NCI-H2227 treated with DMSO at 0.1 percent for 48 hours (cell line): ENCODE results near the gene KRTAP10-12.

Experiments used
- DNase-seq: peaks from one replicate; lab custom pipeline; 2025; lab: John Stamatoyannopoulos, UW

KRTAP10-12 gene

DNA sequence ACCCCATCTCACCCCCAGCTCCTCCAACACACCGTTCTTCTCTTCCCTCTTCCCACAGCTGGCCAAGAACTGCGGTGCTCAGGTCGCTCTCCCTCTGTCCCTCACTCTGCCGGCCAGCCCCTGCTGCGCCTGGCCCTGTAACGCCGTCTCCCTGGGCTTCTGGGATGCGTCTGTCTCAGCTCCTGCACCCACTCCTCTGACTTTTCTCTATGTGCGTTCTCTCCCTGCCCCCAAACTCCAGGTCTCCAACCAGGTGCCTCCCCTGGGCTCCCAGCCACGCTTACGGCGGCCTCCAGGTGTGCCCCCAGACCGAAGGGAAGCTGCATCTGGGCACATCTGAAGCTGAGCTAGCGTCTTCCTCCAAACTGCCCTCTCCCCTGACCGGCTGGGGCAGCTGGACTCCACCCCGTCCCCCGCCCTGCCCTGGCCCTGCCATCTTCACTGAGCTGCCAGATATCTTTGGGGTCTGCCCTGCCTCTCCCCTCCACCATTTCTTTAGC, 2.6 kb downstream of the KRTAP10-12 start:
- no peak for DNase-seq

DNA sequence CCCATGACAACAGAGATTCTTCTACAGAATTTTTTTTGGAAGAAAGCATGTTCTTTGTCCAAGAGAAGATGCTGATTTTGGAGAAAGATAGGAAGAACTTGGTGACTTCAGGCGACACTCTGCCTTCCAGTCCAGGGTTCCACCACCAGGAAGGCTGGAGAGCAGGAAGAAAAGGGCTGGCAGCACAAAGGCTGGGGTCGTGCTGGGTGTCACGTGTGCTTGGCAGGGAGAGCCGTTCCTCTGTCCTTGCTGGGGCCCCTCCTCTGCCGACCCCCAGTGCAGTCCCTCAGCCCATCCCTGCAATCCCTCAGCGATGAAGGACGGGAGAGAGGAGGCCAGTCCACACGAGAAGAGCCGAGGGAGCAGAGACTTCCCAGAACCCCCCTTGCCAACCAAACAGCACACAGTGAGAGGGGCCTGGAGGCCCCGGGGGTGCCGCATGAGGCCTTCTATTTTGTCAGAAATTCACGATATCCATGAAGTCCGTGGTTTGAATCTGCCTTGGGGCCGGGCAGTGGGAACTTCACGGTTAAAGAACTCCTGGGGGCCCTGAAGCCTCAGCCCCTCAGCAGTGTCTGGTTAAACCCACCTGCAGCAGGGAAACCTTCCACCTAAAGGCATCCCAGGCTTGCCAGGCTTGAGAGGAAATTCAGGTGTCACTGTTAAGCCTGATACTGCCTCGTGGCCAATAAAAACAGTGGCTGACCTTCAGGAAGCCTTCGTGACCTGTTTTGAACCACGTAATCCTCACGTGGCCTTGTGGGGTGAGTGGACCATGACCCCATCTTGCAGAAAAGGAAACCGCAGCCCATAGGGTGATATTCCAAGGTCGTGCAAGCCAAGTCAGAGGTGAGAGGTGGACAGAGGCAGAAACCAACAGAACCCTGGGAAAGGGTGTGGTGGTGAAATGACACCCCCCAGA, 3.4 kb downstream of the KRTAP10-12 start:
- no peak for DNase-seq

DNA sequence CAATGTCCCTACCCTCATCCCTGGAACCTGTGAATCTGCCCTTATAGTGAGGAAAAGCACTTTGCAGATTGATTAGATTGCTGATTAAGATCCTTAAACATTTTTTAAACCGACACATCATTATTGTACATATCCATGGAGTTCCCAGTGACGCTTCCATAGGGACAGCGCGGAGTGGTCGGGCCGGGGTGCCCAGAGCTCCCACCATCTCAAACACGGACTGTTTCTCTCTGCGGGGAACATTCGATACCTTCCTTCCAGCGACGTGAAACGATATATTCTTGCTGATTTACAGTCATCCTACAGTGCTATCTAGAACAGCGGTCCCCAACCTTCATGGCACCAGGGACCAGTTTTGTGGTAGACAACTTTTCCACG, 4.0 kb downstream of the KRTAP10-12 start:
- DNase-seq: no peak

DNA sequence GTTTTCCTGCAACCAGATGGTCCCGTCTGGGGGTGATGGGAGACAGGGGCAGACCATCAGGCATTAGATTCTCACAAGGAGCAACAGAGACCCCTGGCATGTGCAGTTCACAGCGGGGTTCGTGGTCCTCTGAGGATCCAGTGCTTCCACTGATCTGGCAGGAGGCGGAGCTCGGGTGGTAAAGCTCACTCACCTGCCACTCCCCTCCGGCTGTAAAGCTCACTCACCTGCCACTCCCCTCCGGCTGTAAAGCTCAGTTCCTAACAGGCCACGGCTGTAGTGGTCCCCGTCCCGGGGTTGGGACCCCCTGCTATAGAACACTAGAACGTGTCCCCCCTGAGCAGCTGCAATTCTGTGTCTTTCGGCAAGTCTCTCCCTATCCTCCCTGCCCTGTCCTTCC, 4.6 kb downstream of the KRTAP10-12 start:
- DNase-seq: no peak

DNA sequence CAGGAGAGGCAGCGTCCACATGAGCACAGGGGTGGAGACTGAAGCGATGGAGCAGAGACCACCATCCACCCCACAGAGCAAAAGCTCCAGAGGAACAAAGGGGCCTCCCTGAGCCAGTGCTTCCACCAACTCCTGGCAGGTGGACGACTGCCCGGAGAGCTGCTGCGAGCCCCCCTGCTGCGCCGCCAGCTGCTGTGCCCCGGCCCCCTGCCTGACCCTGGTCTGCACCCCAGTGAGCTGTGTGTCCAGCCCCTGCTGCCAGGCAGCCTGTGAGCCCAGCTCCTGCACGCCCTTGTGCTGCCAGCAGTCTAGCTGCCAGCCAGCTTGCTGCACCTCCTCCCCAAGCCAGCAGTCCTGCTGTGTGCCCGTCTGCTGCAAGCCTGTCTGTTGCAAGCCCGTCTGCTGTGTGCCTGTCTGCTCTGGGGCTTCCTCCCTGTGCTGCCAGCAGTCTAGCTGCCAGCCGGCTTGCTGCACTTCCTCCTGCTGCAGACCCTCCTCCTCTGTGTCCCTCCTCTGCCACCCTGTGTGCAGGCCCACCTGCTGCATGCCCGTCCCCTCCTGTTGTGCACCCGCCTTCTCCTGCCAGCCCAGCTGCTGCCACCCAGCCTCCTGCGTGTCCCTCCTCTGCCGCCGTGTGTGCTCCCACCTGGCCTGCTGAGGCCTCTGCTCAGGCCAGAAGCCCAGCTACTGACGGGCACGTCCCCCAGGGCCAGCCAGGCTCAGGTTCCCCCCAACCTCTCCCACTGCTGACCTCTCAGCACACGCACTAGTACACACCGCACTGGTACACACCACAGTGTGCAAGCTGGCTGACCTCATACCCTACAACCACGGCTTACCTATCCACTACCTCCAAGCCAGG, 5.4 kb downstream of the KRTAP10-12 start:
- DNase-seq: no peak

DNA sequence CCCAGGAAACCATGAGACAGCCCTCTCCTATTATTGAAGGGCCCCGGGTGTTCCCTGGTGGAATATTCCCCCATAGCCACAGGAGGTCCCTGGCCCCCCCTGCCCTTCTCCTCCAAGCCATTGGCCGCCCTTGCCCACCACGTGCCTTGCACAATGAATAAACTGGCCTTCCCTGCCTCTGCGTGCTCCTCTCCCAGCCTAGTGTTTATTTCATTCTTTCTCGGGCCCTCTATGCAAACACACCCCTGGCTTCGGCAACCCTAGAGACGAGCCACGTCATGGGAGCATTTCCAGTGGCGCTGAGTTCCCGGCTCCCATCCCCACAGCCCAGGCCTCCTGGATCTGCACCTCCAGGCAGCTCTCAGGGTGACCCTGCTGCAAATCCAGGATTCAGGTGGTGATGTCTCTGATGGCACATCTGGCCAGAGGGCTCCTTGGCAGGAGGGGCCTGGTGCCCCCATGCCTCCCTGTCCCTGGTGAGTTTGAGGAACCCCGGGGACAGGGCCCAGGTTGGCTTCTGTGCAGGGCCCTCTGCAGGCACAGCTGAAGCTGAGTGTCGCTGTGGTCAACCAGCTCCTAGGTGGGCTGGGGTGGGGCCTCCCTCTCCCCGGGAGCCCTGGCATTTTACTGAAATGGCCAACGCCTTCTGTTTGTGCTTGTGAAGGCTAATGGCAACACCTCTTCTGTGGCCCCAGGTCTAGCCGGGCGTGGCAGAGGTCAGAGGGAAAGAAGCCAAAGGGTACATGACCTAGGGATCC, 6.2 kb downstream of the KRTAP10-12 start:
- no peak for DNase-seq

DNA sequence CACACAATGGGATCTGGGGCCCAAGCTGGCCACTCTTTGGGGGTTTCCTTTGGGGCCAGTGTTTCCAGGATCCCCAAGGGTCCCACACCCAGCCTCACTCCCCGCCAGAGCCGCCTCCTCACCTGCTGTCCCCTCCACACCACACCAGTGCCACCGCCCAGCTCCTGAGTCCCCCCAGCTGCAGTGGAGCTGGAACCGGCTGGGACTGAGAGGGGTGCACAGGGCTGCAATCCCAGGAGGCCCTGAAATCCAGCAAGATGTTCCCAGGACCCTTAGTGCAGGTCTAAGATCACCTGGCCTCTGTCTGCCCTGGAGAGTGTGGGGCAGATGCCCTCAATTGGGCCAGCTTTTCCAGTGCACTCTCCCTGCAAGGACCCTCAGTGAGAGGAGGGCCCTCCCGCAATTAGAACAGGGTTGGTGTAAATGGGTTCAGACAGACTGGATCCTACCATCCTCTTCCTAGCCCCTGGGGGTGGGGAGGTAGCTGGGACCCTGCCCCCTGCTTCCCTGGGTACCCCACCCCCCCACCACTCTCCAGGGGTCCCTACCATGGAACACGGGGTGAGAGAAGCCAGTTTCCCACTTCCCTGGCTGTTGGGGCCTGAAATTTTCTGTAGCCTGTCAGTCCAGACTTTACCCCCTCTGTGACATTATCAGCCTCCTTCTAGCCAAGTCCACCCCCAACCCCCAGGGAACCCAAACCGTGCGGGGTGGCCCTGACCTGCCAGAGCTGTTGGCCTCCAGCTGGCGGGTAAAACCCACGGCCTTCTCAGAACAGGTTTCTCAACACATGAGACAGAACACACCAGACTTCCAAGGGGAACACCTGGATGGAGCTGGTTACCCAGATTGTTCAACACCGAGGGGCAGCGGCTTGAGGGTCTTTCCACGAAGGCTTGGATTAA, 7.0 kb downstream of the KRTAP10-12 start:
- no peak for DNase-seq

DNA sequence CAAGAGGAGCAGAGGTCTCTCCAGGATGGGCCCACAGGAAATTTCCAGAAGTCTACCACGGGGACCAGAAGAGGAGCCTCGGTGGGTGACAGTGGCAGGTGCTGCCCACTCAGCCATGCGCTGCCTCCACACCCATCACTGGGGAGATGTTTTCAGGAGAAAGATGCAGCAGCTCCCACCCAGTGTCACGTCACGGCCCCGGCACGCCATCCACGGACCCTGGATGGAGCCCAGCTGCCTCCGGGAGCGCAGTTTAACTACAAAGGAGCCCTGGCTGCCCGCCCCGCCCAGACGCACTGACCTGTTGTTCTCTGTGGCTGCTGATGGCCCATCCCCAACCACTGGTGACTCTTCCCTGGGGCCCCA, 7.6 kb downstream of the KRTAP10-12 start:
- no peak for DNase-seq

DNA sequence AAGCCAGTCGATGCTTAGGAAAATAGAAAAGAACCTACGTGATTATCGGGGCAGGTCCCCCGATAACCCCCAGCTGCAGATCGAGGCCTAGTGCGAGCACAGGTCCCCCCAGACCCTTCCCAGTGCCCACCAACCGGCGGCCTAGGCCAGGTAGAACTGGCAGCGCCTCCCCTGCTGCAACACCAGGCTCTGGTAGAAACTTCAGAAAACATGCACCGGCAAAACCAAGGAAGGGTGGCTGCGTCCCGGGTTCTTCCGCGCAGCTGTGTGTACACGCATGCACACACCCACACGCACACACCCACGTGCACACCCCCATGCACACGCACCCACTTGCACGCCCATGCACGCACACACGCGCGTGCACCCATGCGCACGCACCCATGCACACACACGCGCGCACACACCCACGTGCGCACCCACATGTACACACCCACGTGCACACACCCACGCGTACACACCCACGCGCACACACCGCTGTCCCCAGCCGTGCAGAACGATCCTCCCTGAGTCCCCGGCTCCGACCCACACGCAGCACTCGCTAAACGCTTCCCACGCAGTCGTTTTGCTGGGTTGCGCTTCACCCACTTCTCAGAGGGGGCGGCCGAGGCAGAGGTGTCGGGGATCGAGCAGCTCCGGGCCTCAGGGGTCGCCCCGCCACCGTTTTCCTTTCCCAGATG, 9.2 kb downstream of the KRTAP10-12 start:
- no peak for DNase-seq

DNA sequence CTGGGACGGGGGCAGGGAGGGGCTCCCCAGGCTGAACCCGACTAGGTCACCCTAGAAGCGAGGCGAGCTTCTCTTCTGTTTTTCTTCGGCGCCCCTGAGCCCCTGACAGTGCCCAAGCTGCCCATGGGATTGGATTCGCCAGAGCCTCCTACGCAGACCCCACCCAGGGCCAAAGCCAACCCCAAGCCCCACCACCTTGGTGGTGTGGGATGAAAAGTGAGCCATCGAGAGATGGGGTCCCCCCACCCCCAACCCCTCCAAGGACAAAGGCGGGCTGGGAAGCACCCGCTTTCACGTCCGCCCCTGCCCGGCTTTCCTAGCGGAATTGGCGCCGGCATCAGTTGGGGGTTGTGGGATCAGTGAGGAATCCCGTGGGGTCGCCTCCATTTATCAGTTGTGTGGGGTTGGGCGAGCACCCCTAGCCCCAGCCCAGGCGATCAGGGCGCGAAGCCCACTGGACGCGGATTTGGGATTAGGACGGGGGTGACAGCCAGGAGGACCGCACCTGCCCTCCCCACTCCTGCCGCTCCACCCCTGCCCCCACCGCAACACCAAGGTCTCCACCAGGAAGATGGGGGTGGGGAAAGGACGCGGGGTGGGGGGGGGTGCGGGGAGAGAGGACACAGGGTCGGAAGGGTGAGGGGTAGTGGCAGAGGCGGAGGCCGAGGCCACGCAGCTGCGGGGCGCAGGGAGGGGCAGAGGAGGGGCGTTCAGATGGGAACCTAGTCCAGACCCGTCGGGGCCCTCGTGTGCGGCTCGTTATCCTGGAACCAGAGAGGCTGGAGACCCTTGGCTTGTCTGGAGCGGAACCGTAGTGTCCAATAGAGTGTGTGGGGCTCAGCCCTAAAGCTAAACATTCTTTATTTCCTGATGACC, 10.0 kb downstream of the KRTAP10-12 start:
- no peak for DNase-seq

DNA sequence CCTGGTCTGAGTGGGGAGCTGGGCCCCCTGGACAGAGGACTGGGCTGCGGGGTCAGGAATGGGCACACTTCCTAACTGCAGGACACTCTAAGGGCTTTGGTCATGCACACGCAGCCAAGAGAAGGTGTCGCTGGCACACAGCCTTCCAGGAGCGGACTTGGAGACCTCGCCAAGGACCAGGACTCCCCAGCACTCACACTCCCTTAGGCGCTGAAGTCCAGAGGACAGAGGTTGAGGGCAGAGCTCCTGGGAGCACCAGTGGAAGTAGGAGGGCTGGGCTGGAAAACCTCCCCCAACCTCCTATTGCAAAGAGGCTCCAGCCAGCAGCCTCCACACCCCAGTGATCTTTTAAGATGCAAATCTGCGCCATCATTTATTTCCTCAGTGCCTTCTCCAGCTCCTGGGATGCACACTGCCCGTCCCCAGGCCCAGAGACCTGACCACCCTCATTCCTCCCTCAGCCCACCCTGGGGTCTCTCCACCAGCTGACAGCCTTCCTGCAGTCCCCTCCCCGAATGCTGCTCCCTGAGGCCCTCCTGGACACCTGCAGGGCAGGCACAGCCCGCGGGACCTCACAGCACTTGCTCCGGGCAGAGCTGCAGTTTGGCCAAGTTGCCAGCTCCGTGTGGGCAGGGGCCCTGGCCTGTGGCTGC, 11.4 kb downstream of the KRTAP10-12 start:
- DNase-seq: no peak

DNA sequence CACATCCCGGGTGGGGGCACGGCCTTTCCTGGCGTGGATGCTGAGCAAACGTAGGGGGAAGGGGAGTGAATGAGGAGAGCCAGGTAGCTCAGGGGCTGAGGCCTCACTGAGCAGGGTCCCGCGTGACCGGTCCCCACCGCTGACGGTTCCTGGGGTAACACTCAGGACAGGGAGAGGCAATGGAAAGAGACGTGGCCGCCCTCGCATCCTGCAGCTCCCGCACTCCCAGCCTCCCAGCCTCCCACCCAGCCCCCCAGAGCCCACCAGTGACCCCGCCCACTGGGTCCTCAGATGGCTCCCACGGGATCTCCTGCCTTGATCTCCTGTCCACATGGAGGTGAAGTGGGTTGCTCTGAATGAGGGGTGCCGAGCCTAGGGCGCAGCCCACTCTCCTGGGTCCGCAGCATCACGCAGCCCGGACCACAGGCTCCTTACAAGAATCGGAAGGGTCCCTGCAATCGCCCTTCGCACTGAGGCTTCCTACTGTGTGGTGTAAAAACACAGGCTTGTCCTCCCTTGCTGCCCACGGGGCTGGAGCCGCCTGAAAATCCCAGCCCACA, 12.0 kb downstream of the KRTAP10-12 start:
- no peak for DNase-seq

DNA sequence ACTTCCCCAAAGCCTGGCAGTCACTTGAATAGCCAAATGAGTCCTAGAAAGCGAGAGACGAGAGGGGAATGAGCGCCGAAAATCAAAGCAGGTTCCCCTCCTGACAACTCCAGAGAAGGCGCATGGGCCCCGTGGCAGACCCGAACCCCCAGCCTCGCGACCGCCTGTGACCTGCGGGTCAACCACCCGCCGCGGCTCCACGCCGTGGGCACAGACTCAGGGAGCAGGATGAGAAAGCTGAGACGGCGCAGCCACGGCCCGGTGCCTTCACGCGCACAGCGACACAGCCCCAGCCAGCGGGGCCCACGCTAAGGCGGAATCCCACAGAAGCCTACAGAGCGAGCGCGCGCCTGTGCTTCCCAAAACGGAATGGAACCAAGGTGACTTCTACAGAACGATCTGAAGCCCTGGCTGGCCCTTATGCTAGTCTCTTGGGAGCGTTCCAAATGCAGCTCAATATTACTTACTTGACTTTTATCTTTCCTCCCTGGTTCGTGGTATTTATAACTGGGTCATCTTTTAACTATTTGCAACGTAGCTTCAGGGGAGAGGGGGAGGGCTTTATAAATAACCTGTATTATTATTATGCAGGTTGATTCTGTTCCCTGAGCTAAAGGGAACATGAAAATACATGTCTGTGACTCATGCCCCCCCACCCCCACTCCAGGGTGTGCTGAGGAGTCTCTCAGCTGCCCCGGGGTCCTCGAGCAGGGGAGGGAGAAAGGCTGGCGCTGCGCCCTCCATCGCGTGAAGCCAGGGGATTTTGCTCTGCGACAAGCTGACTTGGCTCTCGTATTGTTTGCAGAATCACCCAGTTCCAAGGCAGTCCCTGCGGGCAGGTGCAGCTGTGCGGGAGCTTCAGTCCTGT, 12.7 kb downstream of the KRTAP10-12 start:
- DNase-seq: no peak

DNA sequence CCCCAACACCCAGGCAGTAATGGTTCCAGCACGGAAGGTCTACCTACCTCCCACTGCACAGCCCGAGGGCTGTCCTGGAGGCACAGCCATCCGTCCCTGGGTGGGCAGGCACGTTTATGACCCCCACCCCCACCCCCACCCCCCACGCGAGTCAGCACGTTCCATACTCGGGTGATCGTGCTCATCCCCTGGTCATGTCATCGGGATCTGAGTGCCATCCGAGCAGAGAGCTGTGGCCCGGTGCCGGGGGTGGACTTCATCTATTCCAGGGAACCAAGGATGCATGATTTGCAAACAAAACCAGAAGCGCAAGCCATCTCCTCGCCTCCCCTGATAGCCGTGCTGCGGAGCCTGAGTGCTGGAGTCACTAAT, 13.3 kb downstream of the KRTAP10-12 start:
- no peak for DNase-seq

DNA sequence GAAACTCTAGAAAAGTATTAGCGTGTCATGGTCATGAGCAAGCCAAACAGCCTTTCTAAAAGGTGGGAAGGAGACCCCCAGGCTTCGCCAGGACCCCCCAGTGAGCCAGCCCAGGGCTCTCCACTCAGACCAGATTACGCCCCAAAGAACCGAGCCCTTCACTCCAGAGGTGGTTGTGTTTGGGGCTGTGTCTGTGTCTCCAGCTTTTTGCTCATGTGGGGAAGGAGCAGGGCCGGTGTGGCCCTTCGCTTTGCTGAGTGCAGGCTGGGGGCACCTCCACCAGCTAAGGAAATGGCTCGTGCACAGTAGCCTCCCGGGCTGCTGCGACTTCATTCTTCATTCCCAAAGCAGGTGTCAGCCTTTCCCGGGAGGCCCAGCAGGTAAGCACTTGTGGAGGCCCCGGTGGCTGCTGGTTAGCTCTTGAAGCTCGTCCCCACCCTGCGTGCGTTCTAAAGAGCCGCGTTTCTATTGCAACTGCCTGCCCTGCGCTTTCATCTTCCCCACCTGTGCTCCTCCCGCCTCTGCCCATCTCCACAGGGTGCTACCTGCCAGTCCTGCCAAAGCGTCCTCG, 13.9 kb downstream of the KRTAP10-12 start:
- DNase-seq: no peak

DNA sequence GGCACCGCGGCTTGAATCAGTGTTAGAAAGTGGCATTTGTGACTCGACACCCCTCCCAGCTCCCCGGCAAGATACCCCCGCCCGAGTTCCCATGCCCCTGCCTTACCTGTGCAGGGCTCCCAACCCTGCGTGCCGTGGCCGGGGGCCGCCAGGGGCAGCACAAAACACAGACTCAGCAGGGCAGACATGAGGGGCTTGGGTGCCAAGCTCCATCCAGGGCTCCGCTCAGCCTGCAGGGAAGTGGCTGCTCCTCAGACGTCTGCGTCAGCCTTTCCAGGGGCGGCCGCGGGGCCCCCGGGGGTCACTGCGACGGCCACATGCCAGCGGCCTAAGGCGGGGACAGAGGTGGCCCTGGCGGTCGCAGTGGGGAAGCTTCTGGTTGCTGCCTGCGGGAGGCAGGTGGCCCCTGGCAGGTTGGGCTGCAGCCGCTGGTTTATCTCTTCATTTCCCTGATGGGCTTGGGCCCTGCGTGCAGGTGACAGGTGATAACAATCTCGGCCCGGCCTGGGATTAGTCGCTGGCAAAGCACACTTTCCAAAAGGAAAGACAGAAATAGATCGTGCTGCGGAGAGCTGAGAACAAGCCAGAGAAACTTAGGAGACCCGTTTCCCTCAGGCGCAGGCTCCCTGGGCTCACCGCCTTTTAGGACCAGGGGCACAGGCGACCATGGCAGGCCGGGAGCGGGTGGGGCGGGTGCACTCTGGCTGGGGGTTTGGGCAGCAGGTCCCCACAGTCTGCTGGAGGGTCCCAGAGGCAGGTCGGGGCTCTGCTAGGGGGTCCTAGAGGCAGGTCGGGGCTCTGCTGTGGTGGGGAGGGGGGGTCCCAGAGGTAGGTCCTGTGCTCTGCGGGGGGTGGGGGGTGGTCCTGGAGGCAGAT, 14.6 kb downstream of the KRTAP10-12 start, which contains the start of gene TSPEAR:
TSS of gene TSPEAR (minus strand) at position 246 of the 876 bp plus-strand sequence. CDS start at position 188, 58 bp downstream.
- no peak for DNase-seq
